ENCODE measurements around the gene BEST1. TPM values are rescaled to one million over a fixed set of nuclear protein-coding genes. Genes with fewer than 3 reads are reported as not detected.
"Not testable (repeated sequence)": the region's sequence is repeated elsewhere in the genome, so short reads cannot be mapped to it uniquely, and the experiment has no call there.

BEST1 gene
- total RNA-seq, 1 donor from 2014 or later = under 0.01 TPM

DNA sequence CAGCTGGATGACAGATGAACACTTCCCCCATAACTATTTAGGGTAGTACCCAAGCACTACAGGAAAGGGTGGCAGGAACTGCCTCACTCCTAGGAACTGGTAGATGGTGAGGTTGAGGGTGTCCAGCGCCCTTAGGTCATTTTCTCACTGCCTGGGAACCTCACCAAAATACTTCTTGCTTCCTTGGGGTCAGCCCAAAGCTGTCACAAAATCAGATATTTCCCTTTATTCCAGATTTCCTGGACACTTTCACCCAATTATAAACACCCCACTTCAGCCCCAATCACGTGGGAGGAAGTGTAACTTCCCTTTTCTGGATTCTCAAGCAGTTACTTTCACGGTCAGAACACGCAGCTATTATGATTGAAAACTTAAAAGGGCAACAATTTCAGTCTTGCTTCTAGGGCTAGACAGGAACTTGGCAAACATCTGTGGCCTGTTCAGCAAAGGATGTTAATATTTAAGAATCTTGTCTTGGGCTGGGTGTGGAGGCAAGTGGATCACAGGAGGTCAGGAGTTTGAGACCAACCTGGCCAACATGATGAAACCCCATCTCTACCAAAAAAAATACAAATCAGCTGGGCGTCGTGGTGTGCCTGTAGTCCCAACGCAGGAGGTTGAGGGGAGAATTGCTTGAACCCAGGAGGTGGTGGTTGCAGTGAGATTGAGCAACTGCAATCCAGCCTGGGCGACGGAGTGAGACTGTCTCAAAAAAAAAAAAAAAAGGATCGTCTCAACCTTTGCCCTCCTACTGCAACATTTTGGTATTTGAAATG is 13.3 kb downstream of the BEST1 start:
- DNase-seq (ENCODE audit: low read depth in 2 of 2) = peak in 1 of 2 donors; percentile 63

DNA sequence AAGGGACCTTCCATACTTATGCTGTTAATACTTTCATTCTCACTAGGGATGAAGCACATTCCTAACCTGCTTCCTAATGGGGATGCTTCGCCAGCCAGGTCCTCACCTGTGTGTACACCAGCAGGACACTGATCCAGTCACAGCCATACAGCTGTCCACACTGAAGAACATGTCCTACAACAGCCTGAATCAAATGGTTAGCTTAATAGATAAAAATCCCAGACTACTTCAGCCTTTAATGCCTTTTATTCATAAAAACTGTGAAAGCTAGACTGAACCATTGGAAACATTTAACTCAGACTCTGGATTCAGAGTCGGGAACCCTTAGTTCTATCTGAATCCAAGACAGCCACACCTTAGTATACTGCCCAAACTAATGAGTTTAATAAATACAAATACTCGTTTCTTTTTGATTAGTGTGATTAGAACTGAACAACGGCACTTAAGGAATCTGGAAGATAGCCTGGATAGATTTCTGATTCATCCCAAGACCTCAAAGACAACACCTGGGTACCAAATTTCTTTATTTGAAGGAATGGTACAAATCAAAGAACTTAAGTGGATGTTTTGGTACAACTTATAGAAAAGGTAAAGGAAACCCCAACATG is 14.0 kb downstream of the BEST1 start:
- no peak for DNase-seq (ENCODE audit: low read depth in 2 of 2)

DNA sequence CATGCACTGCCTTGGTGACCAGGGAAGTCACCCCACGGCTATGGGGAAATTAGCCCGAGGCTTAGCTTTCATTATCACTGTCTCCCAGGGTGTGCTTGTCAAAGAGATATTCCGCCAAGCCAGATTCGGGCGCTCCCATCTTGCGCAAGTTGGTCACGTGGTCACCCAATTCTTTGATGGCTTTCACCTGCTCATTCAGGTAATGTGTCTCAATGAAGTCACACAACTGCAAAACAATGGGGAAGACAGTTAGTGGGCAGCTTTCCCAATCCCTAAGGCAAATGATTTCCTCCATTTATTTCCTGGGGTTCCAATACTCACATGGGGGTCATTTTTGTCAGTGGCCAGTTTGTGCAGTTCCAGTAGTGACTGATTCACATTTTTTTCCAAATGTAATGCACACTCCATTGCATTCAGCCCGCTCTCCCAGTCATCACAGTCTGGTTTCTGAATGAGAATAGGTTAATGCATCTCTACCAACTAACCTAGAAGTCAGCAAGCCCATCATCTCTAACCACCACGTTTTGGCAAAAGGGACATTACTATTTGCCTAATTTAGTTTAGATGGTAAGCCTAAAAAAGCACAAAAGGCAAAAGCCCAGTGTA is 14.6 kb downstream of the BEST1 start:
- not testable (repeated sequence) for DNase-seq (ENCODE audit: low read depth in 2 of 2)

DNA sequence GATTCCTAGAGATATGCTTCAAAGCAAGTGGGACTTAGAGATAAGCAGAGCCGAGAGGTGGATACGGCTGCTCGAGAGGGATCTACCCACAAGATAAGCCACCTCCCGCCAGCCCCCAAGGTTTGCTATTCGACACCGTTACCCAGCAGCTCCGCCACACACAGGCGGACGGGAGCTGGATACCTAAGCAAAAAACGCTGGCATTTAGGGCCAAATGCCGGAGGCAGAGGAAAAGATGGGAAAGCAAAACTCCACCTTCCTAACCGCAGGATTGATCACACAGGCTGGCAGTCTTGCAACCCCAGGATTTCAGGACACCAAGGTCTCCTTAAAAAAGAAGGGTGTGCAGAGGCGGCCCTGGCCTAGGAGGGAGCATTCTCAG is 16.6 kb downstream of the BEST1 start:
- DNase-seq (ENCODE audit: low read depth in 2 of 2) = no peak

DNA sequence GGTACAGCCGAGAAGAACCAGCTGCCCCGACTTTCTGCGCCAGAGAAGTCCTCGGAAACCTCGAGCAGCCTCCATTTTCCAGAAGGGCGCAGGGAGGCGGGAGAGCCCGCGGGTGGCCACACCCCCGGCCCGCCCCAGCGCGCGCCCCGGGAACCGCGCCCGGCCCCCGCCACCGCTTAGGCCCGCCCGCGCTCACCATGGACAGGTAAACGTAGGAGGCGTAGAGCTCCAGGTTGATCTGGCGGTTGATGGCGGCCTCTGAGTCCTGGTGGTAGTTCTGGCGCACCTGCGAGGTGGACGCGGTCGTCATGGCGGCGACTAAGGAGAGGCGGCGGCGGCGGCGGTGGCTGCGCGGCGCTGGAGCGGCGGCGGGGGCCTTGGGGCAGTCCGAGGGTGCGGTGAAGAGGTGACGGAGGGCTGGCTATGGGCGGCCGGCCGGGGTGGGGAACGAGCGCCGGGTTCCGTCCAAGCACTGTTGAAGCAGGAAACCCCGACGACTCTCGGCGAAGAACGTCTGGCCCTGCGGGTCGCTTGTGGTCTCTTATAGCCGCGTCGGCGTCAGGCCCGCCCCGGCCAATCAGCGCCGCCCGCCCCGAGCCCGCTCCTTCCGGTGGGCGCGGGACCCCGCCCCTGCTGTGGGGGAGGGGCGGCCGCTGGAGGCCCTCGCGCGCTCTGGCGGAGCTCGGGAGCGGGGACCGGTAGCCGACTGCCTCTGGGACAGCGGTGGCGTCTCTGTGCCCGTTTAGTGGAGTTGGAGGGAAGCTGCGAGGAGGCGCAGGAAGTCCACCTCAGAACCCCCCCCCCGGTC is 17.2 kb downstream of the BEST1 start, which contains the start of gene FTH1:
TSS of gene FTH1 (minus strand) at position 519 of the 808 bp plus-strand sequence. CDS start at position 310, 209 bp downstream.
- DNase-seq (ENCODE audit: low read depth in 2 of 2) = peak; percentile 82 to 92

DNA sequence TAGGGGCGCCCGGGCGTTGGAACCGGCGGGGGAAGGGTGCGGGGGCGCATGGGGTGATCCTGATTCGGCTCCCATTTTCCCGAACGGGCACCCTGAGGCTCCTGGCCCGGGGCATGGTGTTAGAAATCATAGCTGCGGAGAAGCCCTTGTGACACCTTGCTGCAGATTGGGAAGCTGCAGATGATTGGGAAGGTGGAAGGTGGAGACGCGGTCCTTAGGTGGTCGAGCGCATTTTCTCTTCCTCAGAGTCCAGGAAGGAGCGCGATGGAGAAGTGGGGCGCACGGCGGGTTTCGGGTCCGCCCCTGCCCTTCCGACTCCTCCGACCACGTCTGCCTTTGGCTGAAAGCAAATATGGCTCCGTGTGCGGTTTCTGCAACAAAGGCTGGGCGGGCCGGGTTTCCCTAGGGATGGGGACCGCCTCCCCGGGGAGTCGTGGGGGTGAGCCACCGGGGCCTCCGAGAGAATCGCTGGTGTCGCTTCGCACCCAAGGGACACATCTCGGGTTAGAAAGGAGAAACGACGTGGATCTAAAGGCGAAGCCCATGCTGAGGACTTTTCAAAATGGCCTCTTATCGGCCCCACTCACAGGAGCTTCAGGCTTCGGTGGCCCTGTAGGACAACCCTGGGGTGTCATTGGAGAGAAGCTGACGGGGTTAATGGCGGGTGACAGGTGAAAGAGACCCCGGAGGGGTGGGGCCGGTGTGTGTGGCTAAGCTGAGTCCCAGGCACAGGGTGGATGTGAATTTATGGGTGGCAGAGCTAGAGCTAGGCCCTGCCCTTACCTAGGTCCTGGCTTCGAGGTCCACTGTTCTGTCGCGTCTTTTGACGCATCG is 18.0 kb downstream of the BEST1 start:
- DNase-seq (ENCODE audit: low read depth in 2 of 2) = no peak

DNA sequence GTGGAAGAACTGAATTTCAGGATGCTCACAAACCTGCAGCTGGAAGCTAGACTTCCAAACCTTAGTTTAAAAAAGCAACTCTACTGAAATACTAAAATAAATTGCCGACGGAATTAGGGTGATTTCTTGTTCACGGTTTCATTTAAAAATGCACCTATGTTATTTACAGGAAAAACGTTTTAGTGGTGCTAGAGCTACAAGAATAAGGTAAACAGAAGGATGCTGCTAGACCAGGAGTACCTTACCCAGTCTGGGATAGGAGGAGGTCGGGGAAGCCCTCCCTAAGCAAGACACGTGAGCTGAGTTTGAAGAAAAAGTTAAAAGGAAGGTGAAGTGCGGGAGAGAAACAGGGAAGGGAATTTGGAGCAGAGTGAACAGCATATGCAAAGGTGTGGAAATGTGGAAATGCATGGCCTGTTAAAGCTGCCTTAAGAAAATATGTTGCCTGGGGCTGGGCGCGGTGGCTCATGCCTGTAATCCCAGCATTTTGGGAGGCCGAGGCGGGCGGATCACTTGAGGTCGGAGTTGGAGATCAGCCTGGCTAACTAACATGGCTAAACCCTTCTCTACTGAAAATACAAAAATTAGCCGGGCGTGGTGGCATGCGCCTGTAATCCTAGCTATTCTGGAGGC is 18.7 kb downstream of the BEST1 start:
- DNase-seq (ENCODE audit: low read depth in 2 of 2) = no peak

DNA sequence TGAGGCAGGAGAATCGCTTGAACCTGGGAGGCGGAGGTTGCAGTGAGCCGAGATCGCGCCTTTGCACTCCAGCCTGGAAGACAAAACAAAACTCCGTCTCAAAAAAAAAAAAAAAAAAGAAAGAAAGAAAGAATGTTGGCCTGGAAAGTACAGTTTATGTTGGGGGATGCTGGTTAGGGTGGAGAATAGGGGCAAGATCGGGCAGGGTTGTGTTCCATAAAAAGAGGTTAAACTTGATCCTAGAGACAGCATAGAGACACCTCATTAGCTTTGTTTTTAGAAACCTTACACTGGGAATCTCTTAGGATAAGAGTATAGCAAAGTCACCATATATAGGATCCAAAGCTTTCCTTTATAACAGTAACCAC is 19.2 kb downstream of the BEST1 start:
- no peak for DNase-seq (ENCODE audit: low read depth in 2 of 2)

DNA sequence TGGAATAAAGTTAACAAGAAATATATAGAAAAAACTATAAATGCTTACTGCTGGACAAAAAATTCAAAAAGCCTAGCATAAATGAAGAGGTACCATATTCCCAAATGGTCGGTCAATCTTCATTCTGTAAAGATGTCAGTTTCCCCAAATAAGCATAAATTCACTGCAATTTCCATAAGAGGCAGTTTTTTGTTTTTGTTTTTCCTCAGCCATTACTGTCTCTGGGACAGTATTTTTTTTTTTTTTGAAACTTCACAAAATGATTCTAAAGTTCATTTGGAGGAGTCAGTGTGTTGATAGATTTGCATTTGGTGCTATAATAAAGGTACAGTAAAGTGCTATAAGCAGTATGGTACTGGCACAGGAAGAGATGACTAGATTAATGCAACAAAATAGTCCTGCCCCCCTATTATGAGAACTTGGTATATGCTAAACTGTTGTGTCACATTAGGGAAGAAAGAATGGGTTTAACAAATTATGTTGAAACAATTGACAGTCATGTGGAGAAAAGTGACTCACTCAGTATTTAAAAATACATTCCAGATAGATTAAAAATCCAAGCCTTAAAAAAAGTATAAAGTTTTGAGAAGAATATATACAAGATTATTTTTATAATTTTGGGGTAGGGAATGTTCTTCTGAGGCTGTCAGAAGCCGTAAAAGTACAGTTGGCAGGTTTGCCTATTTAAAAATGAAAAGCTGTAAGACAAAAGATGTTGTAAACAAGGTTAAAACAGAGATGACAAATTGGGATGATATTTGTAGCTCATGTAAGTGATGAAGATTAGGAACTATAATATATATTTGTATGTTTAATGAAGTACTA is 19.9 kb downstream of the BEST1 start:
- DNase-seq (ENCODE audit: low read depth in 2 of 2) = peak; percentile 80 to 94

DNA sequence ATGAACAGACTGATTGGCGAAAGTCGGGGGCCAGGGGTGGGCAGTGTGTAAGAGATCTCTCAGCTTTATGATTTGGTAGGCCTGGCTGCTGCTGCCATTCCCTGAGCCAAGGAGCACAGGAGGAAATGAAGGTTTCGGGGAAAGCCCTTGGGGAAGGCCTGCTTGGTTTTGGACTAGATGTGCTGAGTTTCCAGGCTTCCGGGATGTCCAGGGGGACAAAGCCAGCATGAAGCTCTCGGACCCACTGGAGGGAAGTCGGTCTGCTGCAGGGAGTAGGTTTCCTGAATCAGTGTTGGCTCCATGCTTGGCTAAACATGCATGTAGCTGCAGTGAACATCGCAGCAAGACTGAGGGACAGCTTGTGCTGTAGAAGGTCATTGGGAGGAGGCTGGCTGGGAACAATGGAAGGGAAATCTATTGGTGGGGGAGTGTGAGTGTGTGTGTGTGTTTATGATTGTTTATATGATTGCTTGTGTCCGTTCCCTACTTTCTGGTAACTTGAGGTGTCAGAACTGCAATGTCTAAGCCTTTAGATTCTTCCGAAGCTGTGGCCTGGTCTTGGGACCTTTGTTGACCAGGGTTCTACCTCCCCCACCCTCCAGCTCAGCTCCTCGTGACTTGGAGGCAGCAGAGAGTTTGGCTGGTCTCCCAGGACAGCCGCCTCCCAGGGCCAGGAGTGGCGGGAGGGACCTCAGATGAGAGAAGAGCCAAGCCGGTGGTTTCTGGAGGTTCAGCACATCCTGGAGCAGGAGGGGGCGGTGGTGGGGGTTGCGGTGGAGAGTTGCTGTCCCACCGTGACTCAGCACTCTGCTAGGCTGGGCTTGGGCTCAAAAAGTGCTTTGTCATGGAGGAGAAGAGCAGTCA is 21.3 kb downstream of the BEST1 start:
- DNase-seq (ENCODE audit: low read depth in 2 of 2) = peak; percentile 98 to 99

DNA sequence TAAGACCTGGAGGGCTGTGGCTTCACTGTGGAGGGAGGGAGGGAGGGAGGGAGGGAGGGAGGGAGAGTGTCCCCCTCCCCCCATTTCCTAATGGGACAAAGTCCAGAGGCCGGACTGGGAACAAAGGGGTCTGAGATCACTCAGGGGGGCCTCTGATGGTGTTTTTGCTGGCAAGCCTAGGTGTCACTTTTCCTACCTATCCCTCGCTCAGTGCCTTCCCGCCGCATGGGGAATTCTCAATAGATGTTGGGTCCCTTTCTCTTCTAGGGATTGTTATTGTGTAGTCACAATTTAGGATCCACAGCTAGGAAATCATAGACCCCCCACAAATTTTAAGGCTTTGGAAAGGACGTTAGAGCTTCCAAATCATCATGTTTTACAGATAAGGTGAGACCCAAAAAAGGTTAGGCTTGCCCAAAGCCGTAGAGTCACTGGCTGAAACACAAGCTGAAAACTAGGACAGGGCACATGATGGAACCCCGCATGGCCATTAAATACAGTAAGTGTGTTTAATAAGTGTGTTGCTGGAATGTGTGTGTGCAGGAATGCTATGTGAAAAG is 22.0 kb downstream of the BEST1 start:
- no peak for DNase-seq (ENCODE audit: low read depth in 2 of 2)

DNA sequence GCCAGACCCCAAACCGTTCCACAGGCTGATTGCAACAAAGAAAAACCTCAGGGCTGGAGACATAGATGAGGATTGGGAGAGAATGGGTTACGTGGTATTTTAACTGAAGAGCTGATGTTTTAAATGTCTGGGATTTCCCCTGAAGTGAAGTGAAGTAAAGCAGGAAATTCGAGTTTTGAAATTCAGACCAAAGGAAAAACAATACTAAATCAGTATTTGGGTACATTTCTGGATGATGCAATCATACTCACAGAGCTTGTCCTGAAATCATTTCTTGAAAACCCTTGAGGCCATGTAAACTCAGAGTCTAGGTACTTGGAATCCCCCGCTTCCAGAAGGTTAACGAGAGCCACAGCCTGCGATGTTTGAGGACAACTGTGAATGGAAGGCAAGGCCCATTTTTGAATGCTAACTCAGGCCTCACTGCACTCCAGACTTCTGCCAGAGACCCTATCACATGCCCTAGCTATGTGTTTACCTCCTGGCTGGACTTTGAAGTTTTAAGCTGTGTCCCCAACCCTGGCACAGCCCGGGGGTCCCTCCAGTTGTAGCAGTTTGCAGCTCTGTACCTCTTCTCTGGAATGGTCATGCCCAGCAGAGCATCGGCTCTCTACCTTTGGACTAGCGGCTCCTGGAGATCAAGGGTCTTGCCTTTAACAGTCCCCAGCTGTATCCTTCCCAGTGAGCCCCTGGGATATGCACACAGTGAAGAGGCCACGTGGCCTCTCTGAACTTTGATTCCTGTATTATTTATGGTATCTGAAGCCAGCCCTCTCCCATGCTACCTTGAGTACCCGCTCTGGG is 22.7 kb downstream of the BEST1 start:
- DNase-seq (ENCODE audit: low read depth in 2 of 2) = peak in 1 of 2 donors; percentile 81

DNA sequence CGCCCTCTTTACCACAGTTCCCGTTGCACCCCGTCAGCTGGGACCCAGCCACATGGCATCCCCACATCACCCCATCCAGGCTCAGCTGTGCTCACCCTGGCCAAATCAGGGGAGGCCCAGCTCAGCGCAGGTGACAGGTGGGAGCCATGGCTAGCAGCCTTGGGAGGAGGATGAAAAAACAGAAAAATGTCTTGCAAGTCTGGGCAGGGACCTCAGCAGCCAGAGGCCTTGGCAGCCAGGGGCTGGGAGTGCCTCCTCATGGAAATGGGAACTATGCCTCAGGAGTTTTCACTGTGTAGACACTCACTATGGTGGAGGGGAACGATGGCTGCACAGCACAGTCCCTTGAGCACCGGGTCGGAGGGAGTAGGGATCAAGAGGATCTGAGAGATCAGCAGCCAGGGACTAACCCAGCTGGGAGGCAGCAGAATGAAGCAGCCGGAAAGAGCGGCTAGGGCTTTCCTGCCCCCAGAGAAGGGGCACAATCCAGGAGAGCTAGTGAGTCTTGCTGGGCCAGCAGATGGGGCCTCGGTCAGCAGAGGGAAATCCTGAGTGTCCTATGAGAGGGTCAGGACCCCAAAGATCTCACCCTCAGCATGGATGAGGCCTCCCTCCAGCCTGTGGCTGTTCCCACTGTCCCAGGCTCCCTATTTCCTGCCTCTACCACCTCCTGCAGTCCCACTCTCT is 23.5 kb downstream of the BEST1 start:
- DNase-seq (ENCODE audit: low read depth in 2 of 2) = peak in 1 of 2 donors; percentile 61

DNA sequence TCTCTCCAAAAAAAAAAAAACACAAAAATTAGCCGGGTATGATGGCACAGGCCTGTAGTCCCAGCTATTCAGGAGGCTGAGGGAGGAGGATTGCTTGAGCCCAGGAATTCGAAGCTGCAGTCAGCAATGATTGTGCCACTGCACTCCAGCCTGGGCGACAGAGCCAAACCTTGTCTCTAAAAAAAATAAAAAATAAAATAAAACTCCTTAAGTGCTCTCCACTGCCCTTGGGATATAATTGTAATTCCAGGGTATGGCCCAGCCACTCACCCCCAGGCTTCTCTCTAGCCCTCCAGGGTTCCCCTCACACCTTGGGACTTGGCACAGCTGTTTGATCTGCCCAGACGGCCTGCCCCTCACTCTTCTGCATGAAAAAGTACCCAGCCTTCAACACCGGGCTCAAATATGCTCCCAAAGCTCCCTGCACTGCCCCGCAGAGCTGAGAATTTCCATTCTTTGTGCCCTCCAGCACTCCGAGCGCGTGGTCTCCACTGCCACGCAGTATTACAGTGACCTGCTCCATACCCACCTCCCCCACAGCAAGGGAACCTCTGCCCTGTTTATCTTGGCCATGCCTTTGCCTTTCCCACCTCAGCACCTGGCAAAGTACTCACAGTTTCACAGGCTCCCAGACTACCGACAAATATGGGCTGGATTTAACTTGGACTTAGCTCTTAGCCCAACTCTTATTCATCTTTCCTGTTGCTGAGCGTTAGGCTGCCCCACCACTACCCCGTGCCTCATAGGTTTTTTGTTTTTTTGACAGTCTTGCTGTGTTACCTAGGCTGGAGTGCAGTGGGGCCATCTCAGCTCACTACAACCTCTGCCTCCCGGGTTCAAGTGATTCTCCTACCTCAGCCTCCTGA is 24.8 kb downstream of the BEST1 start:
- DNase-seq (ENCODE audit: low read depth in 2 of 2) = peak; percentile 86 to 94

DNA sequence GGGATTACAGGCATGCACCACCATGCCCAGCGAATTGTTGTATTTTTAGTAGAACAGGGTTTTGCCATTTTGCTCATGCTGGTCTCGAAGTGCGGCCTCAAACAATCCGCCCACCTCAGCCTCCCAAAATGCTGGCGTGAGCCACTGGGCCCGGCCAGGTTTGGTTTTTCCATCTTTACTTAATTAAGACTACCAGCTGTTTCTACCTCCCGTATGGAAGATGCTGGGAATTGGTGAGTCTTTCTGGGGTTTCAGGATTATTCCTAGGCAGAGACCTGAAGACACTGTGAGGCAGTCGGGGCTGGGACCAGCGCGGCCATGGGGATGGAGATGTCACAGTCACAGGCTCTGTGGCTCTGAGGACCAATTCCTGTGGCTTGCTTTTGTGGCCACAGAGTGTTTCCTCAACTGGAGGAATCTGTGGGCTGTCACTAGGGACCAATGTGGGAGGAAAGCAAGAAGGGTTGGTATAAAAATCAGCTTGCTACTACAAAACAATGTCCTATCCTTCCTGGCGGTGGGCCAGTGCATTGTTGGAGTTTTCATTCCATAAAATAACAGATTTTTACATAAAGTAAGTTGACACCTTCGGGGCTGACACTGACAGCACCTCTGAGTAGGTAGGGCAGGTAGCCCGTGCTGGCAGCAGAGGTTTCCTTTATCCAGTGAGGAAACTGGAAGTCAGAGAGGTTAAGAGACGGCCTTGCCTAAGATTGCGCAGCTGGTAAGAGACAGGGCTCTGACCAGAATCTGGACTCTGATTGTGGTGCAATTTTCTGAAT is 25.7 kb downstream of the BEST1 start:
- peak in 1 of 2 donors; percentile 67 for DNase-seq (ENCODE audit: low read depth in 2 of 2)
